Fibroblast of skin of left biceps (primary cell): ENCODE results near the gene SARNP.

Source experiments
- DNase-seq, 2 experiments: peaks; one replicate each; pipeline ENCODE4 v3.0.0-alpha.2; 2013; ENCODE audit warnings: low read depth in 2 of 2

The SARNP gene

DNA sequence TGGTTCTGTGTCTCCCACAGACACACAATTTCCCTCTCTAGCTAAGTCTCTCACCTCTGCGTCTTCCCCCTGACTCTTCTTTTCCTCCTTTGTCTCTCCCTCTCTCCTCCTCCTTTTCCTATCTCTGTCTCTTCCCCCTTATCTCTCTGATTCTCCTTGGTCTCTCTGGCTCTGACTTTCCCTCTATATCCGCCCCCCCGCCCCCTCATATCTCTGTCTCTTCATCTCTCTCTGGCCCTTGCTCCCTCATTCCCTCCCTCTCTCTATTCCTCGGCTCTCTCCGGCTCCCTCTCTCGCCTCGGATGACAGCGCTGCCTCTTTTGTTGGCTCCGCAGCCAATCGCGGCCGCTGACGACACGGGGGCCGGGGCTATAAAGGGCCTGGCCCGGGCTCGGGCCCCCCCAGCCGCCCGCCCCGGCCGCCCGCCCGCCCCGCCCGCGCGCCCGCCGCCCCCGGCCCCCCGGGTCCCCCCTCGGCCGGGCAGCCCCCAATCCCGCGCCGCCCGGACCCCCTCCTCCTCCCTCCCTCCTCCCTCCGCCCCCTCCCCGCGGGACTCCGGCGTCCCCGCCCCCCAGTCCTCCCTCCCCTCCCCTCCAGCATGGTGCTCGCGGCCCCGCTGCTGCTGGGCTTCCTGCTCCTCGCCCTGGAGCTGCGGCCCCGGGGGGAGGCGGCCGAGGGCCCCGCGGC lies 74.7 kb downstream of the SARNP start, which contains the start of gene GDF11:
TSS of gene GDF11 (plus strand) at position 404 of the 687 bp plus-strand sequence. CDS start at position 599, 195 bp downstream.
- no peak for DNase-seq

DNA sequence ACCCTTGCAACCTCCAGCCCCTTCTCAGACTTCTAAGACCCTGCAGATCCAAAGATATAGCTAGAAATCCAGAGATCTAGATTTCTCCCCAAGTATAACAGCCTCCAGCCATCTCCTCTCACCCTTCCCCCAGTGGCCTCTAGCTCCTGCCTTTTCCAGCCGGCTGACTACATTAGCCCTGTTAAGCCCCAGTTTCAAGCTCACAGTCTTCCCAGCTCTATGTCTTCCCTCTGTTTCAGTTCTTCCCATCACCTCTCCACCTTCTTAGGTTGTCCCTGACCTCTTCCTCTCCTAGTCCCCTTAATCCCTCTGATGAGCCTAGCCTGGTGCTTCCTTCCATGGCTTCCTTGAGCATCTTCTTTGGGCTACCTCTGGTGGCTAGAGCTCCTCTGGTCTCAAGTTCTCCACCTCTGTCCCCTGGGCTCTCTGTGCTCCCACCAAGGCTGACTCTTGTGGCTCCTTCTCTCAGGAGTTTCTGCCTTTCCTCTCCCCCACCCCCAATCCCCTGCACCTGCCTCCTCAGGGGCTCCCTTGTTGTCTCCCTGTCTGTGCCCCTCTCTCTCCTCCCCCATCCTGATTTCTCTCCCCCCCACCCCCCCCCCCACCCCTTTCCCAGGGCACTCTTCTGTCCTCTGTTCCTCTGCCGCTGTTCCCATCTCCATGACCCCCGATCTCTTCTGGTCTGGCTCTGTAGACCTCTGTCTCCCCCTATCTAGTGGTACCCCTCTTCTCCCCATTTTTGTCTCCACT lies 75.4 kb downstream of the SARNP start:
- no peak for DNase-seq

DNA sequence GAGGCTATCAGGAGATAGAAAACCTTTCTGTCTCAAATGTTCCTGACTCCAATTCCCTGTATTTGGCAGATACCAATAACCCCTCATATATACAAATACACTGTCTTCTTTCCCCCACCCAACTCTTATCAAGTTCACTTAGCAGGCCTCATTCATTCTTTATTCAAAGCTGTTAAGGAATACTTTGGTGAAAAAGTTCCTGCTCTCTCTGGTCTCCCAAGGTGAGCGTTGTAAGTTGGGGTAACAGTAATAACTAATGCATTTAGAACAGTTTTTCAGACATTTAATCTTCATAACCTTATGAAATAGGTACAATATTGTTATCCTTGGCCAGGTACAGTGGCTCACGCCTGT lies 78.5 kb downstream of the SARNP start:
- DNase-seq, result no peak

DNA sequence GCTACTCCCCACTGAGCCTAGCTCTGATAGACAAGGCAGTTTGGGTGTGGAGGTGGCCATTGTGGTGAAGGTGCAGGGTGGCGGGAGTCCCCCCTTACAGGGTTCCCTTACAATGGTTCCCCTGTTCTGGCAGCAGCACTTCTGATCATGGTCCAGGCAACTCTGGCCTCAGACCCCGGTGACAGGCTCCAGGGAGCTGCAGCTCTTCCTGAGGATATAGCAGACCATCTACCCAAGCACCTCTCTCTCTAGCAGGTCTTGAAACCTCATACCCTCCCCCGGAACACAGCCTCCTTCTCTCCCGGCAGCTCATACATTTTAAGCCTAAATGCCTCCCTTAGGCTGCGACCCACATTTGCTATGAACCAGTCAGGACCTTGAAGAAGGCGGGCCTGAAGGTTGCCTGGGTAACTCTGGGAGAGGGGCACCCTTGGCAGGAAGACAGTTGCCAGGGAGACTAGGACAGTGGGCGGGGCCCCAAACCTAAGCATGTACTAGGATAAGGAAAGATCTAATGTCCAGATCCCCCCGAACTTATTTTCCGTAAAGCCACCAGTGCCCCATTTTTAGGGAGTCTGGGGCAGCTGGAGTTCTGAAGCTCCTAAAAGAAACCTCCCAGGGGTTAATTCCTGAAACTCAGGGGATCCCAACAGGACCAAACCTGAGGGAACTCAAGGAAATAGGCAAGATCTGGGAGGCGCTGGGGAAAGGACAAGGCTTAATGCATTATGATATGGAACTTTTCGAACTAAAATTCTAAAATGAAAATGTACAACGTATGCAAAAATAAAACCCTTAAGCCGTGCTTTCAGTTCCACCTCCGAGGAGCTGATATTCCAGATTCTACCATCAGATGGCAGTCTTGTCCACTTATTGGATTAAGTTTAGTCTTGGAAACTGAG lies 79.2 kb downstream of the SARNP start:
- peak in 1 of 2 experiments; percentile 68 for DNase-seq

DNA sequence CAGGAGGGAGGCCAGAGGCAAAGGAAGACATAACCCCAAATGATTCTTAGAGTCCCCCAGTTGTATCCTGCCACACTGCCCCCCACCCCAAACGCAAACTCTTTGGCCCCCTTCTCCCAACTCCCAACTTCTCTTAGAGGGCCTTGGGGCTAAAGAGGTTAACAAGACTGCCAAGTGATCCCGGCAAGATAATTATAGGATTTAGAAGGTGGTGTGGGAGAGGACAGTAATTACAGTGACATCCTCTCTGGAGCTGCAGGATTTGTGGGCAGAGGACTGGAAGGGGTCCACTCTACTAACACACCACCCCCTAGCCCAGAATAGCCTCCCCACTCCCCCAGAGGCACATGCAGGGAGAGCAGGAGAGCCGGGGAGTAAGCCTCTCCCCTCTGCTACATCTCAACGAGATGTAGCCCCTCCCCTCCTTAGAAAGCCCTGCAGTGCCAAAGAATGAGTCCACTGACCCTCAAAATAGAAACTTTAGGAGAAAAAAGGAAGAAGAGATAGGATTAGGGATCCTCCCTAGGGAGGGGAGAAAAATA lies 79.9 kb downstream of the SARNP start:
- DNase-seq, result no peak

DNA sequence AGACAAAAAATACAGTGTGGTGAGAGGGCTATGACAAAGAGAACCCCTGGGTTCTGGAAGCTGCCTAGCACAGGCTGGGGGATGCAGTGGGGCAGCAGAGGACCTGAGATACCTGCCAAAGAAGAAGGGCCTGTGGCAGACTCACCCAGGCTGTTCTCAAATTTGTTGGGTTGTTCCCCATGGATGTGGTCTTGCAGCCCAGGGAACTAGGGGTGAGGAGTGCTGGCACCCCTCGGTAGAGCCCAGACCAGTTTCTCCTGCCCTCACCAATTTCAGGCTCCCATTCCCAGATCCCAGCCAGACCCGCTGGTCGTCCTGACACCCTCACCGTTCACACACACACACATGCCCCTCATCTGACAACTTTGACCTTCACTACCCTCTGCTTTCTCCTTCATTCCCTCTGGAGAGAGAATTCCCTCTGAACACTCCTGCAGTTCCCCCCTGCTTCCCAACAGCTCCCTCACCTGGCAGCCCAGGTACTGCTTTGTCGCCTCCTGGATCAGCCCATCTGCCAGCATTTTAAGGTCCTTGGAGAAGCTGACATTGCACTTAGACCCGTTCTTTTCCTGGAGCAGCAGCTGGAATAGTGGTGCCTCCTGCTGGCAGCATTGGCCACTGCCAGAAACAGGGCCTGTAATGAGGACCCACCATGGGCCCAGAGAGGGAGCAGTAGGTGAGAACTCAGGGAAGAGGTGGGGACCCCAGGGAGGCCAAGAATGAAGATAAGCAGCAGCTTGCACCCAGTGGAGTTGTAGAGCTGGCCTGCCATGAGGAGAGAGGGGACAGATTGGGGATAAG lies 80.5 kb downstream of the SARNP start:
- DNase-seq, result no peak

DNA sequence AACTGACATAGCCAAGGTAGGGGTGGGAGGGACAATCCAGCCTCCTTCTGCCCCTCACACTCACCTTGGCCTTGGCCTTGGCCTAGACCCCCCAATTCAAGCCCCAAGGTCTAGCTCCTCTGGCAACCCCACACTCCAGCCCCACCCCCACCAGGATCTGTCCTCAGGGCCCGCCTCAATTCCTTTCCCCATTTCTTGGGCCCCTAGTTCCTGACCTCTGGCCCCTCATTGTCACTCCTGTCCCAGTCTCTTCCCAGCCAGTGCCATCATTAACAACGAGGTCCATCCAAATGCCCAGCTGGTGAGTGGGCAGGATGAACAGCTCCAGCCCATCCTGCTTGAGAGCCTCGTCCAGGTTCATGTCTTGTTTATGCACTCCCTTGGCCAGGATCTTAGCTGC lies 81.4 kb downstream of the SARNP start:
- DNase-seq, result no peak

DNA sequence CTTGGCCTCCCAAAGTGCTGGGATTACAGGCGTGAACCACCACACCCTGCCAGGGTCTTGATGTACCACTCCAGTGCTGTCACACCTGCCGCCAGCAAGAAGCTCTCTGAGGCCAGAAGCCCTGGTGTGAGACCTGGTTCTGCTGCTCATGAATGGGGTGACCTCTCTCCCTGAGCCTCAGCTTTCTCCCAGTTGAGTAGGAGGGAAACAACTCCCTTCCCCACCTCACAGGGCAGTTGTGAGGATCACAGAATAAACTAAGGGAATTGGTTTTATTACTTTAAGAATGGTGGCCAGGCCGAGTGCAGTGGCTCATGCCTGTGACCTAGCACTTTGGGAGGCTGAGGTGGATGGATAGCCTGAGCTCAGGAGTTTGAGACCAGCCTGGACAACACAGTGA lies 82.9 kb downstream of the SARNP start:
- DNase-seq, result no peak

DNA sequence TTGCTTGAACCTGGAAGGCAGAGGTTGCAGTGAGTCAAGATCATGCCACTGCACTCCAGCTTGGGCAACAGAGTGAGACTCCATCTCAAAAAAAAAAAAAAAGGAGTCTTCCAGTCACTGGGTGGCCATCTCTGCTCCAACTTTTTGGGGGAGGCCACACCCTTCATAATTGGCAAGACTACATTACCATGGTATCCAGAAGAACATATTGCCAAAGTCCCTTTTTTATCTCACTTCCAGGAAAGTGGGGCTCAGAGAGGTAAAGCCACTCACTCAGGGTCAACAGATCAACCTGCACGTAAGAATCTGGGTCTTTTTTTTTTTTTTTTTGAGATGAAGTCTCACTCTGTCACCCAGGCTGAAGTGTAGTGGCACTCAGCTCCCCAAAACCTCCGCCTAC lies 83.7 kb downstream of the SARNP start:
- no peak for DNase-seq

DNA sequence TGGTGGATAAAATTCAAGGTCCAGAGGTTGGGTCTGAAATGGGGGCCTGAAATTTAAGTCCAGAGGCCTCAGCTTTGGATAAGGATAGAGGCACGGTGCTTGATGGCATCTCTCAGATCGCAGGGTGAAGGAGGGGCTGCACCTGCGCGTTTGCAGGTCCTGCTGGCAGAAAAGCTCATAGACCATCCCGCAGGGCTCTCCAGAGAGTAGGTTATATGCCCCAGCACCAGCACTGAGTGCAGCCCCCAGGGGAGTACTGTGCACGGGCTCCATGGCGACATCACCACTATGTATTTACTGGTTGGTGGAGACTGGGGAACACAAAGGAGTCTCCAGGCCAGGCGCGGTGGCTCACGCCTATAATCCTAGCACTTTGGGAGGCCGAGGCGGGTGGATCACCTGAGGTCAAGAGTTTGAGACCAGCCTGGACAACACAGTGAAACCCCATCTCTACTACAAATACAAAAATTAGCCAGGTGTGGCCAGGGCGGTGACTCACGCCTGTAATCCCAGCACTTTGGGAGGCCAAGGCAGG lies 84.4 kb downstream of the SARNP start:
- no peak for DNase-seq

DNA sequence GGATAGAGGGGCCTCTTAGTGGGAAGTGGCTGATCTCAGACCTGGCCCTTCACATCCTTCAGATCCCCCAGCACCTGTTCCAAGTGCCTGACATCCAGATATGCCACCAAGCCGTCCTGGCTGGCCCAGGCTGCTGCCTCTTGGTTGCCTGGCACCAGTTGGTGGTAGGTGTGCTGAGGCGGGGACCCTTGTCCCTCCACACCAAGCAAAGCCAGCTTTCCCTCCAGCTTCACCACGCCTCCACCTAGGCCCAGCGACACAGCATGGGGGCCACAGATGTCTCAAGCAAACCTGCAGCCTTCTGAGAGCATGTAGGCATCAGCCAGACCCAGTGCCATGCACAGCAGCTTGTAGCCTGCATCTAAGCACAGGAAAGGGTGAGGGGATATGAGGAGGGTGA lies 85.2 kb downstream of the SARNP start:
- no peak for DNase-seq

DNA sequence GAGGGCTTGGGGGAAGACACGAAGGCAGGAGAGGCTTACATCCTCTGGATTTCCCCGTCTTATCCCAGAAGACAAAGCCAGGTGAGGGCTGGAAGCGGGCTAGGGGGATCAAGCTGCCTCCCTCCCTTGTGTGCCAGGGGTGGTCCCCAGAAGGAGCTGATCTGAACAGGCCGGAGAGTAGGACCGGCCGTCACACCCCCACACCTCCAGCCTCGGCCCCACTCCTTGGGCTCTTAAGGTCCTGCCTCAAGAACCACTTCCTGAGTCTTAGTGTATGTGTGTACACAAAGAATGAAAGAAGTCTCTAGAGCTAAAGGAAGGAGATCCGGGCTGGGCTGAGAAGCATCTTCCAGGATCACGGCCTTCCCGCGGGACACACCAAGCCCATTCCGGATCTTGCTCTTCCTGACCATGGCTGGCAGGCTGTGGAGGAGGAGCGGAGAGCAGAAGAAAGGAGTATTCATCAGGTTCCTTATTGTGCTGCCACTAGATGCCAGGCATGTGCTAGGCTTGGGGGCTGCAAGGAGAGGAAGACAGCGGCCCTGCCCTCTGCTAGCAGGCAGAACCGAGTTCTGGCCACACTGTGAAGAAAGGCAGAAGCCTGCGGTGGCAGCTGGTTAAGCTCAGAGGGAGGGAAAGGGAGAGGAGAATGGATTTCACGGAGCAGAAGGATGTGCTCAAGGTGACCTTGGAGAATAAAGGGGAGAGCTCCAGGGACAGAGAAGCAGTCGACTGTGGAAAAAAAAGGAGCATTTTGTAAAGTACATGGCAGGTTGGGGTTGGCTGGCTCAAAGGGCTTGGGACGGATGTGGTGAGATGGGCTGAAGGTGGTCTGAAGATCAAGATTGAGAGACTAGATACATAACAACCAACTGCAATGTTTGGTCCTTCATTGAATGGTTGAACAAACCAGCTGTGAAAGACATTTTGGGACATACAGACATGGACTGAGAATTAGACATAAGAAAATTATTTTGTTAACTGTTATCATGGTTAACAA lies 87.4 kb downstream of the SARNP start:
- no peak for DNase-seq

DNA sequence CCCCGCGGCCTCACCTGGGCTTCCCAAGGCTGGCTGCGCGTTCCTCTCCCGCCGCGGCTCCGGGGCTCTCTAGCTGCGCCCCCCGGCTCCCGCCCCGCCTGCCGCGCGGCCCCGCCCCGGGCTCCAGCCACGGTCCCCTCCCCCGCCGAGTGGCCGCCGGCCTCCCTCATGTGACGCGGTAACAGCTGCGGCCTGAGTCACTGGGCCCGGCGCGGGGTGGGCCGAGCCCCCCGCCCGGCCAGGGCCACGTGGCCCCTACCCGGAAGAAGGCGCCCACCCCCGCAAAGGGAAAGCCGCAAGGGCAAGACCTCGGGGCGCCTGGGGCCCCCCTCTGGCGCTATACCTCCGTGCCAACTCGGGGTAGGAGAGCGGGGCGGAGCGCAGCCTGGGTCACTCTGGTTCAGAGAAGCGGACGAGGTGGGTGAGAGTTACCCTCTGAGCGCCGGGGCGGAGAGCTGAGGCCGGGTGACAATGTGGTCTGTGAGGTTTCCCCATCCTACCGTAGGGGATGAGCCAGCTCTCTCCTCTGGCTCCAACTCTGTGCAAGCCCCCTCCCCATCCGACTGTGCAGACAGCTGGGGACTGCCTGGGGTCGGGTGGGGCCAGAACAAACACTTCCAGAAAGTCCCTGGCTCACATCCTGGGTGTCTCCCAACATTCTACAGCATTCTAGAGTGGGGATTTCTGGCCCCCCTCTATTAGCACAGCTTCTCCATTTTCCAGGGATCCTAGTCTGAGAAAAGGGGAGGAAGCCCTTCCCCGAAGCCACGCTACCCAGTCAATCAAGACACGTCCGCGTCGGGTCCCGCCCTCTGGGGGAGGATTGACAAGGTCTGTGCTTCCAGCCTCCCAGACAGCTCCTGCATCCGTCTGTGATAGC lies 88.3 kb downstream of the SARNP start, which contains the start of gene CD63:
TSS of gene CD63 (minus strand) at position 71 of the 880 bp plus-strand sequence. CDS start 668 bp downstream, outside the sequence.
- DNase-seq, result peak; percentile 88

DNA sequence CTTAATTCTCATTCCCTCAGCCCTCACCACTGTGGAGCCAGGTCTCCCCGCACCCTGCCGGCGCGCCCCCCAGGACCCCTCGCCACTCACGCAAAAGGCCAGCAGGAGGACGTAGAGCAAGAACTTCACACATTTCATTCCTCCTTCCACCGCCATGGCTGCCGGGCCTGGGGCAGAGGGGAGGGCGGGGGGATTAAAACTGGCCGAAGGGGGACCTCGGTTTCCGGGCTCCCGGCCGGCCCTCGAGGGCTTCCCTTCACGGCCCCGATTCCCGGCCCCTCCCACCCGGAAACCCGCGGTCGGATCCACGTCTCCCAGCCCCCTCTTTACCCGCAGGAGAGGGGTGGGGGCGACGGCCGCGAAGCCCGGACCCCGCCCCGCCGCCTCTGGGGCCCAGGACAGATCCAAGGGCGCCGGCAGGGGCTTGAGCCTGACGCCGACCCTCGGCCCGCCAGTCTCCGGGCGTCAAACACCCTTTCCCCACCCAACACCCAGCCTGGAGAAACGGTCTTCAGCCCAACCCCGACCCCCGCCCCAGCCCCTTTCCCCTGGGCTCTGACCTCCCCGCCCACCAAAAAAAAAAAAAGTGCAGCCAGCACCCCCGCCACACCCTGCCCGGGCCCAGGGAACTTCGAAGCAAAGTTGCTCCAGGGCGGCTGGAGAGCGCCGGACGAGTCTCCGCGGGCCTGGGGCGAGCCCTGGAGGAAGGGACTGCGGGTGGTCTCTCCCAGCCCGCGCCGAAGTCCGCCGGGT lies 89.2 kb downstream of the SARNP start:
- DNase-seq, result no peak

DNA sequence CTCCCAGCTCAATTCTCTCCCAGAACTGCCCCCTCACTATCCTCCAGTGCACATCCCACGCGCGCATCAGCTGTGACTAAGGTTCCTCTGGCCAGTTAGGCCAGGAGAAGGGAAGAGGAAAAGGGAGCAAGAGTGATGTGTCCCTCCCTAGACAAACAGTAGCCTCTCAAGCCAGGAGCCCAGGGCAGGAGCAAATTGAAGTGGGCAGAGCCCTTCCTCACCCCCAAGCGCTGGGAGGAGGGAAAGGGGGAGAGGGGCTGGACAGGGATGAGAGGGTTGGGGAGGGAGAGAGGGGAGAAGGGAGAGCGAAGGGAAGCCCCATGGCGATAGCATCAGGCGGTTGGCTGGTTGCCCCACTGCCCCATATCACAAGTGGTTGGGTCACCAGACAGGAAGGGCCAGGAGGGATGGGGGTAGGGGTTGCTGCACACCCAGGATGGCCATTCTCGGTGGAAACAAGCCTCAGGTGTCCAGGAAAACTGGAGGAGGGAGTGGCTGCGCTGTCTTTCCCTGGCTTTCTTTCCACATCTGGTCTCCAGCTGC lies 89.8 kb downstream of the SARNP start:
- DNase-seq, result no peak

DNA sequence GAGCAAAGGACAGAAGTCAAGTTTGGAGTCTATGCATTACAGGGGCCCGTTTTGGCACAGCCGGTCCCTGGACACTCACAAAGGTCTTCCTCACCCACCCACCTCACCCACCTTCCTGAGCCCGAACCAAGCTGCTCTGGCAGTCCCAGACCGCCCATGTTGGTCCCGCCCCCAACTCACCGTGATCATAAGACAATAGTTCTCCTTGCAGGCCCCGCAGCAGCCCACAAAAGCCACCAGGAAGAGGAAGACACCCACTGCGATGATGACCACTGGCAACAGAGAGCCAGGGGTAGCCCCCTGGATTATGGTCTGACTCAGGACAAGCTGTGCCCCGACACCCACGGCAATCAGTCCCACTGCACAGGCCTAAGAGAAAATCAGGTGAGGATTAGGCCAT lies 90.6 kb downstream of the SARNP start:
- DNase-seq, result no peak

DNA sequence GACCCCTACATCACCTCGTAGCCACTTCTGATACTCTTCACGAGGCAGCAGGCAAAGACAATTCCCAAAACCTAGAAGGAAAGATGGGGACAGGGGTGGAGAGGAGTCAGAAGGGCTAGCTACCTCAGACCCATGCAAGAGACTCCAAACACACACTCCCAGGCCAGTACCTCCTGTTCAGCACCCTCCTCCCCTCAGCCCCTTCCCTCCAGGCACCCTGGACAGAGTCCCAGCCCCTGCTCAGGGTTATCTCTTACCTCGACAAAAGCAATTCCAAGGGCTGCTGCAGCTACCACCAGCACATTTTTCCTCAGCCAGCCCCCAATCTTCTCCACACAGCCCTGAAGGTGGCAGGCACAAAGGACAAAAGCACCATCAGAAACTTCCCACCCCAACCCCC lies 92.0 kb downstream of the SARNP start:
- DNase-seq, result no peak

DNA sequence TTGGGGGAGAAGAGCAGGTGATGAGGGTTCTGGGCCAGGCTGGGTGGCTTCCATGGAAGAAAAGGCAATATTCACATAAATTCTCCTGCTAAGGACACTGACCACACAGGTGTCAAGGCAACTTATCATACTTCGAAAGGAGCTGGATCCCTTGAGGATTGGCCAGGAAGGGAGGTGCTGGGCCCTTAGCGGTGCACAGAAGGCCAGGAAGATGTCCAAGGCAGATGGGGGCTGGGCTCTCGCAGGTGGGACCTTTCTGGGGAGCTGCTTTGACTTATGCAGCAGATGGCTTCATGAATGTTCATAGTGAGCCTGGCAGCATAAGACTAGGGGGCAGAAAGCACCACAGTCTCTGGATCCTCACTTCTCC lies 92.6 kb downstream of the SARNP start:
- DNase-seq, result no peak
